ENCODE data around the gene DNAJC17. TPM values are rescaled to one million over a fixed set of nuclear protein-coding genes. Genes with fewer than 3 reads are reported as not detected.

The DNAJC17 gene
- total and polyA plus RNA-seq, 2 of the 13 experiments (the other 11 are each of a cell fraction or from before 2014, with no cell fraction given), result 22.2 to 26.5 TPM

DNA sequence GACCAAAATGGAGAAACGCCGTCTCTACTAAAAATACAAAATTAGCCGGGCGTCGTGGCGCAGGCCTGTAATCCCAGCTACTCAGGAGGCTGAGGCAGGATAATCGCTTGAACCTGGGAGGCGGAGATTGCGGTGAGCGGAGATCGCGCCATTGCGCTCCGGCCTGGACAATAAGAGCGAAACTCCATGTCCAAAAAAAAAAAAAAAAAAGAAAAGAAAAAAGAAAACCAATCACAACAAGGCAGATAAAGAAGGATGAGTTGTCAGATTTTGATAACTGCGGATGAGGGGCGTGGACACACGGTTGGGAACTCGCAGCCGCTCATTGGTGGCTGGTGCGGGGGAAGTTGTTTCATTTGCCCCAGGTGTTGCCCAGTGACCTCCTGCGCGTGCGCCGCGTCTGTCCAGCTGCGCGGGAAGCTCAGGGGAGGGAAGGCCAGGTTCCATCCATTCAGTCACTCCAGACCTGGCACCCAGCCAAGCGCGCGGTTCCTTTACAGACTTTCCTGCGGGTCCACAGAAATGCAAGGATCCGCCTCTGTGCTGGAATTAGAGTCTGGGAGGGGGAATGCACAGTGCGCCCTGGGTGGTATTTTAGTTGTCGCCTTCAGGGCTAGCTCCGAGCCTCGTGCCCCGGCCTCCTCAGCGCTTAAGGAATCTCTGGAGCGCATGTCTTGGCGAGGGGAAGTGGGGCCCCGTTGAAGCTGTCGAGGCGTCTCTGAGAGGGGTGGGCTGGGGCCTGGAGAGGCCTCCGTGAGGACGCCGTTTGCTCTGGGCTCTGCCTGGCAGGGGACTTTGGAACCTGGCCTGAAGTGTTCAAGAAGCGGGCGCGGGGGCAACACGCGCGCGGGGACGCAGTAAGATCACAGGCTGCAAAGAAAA is 44.1 kb downstream of the DNAJC17 start (continued):
- TF ChIP-seq, protein P1, sequence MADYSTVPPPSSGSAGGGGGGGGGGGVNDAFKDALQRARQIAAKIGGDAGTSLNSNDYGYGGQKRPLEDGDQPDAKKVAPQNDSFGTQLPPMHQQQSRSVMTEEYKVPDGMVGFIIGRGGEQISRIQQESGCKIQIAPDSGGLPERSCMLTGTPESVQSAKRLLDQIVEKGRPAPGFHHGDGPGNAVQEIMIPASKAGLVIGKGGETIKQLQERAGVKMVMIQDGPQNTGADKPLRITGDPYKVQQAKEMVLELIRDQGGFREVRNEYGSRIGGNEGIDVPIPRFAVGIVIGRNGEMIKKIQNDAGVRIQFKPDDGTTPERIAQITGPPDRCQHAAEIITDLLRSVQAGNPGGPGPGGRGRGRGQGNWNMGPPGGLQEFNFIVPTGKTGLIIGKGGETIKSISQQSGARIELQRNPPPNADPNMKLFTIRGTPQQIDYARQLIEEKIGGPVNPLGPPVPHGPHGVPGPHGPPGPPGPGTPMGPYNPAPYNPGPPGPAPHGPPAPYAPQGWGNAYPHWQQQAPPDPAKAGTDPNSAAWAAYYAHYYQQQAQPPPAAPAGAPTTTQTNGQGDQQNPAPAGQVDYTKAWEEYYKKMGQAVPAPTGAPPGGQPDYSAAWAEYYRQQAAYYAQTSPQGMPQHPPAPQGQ (CRISPR knock-in tag; IDR thresholded peaks at IDR 0.05; ENCODE audit: borderline replicate concordance), result no peak
- no peak for TF ChIP-seq HDAC2 (CRISPR knock-in tag; IDR thresholded peaks at IDR 0.05)
- no peak; the same call in 1 of the 2 replicates for TF ChIP-seq ZNF331 (CRISPR knock-in tag; IDR thresholded peaks at IDR 0.05)
- TF ChIP-seq ATF7 (IDR thresholded peaks at IDR 0.05), result no peak
- TF ChIP-seq ATF7 (CRISPR knock-in tag; IDR thresholded peaks at IDR 0.05), result no peak
- no peak for TF ChIP-seq EP300 (IDR thresholded peaks at IDR 0.05; ENCODE audit: low read depth in 2 of 2, low read length in 2 of 2)
- TF ChIP-seq EP300 (CRISPR knock-in tag; IDR thresholded peaks at IDR 0.05; ENCODE audit: borderline replicate concordance), result no peak
- TF ChIP-seq RNF2 (conservative IDR thresholded peaks at IDR 0.05; ENCODE audit: low read depth), result peak; percentile 64
- TF ChIP-seq, protein P2, sequence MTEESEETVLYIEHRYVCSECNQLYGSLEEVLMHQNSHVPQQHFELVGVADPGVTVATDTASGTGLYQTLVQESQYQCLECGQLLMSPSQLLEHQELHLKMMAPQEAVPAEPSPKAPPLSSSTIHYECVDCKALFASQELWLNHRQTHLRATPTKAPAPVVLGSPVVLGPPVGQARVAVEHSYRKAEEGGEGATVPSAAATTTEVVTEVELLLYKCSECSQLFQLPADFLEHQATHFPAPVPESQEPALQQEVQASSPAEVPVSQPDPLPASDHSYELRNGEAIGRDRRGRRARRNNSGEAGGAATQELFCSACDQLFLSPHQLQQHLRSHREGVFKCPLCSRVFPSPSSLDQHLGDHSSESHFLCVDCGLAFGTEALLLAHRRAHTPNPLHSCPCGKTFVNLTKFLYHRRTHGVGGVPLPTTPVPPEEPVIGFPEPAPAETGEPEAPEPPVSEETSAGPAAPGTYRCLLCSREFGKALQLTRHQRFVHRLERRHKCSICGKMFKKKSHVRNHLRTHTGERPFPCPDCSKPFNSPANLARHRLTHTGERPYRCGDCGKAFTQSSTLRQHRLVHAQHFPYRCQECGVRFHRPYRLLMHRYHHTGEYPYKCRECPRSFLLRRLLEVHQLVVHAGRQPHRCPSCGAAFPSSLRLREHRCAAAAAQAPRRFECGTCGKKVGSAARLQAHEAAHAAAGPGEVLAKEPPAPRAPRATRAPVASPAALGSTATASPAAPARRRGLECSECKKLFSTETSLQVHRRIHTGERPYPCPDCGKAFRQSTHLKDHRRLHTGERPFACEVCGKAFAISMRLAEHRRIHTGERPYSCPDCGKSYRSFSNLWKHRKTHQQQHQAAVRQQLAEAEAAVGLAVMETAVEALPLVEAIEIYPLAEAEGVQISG (CRISPR knock-in tag; IDR thresholded peaks at IDR 0.05), result peak; percentile 59
- no peak for TF ChIP-seq RAD51 (IDR thresholded peaks at IDR 0.05; ENCODE audit: borderline replicate concordance)
- TF ChIP-seq, protein P3, sequence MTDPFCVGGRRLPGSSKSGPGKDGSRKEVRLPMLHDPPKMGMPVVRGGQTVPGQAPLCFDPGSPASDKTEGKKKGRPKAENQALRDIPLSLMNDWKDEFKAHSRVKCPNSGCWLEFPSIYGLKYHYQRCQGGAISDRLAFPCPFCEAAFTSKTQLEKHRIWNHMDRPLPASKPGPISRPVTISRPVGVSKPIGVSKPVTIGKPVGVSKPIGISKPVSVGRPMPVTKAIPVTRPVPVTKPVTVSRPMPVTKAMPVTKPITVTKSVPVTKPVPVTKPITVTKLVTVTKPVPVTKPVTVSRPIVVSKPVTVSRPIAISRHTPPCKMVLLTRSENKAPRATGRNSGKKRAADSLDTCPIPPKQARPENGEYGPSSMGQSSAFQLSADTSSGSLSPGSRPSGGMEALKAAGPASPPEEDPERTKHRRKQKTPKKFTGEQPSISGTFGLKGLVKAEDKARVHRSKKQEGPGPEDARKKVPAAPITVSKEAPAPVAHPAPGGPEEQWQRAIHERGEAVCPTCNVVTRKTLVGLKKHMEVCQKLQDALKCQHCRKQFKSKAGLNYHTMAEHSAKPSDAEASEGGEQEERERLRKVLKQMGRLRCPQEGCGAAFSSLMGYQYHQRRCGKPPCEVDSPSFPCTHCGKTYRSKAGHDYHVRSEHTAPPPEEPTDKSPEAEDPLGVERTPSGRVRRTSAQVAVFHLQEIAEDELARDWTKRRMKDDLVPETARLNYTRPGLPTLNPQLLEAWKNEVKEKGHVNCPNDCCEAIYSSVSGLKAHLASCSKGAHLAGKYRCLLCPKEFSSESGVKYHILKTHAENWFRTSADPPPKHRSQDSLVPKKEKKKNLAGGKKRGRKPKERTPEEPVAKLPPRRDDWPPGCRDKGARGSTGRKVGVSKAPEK (CRISPR knock-in tag; IDR thresholded peaks at IDR 0.05; ENCODE audit: borderline replicate concordance), result 0 out of 2 replicates have a peak, but pooled peaks have one; percentile 36
- TF ChIP-seq, protein P4, sequence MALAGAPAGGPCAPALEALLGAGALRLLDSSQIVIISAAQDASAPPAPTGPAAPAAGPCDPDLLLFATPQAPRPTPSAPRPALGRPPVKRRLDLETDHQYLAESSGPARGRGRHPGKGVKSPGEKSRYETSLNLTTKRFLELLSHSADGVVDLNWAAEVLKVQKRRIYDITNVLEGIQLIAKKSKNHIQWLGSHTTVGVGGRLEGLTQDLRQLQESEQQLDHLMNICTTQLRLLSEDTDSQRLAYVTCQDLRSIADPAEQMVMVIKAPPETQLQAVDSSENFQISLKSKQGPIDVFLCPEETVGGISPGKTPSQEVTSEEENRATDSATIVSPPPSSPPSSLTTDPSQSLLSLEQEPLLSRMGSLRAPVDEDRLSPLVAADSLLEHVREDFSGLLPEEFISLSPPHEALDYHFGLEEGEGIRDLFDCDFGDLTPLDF (CRISPR knock-in tag; IDR thresholded peaks at IDR 0.05), result peak; percentile 91
- no peak for TF ChIP-seq FOXO1 (CRISPR knock-in tag; IDR thresholded peaks at IDR 0.05)
- TF ChIP-seq, protein P5, sequence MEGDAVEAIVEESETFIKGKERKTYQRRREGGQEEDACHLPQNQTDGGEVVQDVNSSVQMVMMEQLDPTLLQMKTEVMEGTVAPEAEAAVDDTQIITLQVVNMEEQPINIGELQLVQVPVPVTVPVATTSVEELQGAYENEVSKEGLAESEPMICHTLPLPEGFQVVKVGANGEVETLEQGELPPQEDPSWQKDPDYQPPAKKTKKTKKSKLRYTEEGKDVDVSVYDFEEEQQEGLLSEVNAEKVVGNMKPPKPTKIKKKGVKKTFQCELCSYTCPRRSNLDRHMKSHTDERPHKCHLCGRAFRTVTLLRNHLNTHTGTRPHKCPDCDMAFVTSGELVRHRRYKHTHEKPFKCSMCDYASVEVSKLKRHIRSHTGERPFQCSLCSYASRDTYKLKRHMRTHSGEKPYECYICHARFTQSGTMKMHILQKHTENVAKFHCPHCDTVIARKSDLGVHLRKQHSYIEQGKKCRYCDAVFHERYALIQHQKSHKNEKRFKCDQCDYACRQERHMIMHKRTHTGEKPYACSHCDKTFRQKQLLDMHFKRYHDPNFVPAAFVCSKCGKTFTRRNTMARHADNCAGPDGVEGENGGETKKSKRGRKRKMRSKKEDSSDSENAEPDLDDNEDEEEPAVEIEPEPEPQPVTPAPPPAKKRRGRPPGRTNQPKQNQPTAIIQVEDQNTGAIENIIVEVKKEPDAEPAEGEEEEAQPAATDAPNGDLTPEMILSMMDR (CRISPR knock-in tag; IDR thresholded peaks at IDR 0.05), result no peak

All from HepG2 (cell line).